GM21529 (cell line): ENCODE measurements around the gene TMC4.
"Not testable (repeated sequence)": the region's sequence is repeated elsewhere in the genome, so short reads cannot be mapped to it uniquely, and the experiment has no call there.

ENCODE experiments used
- ATAC-seq: cut with Tn5 transposase; IDR thresholded peaks from one replicate; pipeline ENCODE4 v1.9.1; 2021; ENCODE audit not compliant: unreplicated experiment

TMC4 gene, protein sequence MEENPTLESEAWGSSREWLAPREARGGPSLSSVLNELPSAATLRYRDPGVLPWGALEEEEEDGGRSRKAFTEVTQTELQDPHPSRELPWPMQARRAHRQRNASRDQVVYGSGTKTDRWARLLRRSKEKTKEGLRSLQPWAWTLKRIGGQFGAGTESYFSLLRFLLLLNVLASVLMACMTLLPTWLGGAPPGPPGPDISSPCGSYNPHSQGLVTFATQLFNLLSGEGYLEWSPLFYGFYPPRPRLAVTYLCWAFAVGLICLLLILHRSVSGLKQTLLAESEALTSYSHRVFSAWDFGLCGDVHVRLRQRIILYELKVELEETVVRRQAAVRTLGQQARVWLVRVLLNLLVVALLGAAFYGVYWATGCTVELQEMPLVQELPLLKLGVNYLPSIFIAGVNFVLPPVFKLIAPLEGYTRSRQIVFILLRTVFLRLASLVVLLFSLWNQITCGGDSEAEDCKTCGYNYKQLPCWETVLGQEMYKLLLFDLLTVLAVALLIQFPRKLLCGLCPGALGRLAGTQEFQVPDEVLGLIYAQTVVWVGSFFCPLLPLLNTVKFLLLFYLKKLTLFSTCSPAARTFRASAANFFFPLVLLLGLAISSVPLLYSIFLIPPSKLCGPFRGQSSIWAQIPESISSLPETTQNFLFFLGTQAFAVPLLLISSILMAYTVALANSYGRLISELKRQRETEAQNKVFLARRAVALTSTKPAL

DNA sequence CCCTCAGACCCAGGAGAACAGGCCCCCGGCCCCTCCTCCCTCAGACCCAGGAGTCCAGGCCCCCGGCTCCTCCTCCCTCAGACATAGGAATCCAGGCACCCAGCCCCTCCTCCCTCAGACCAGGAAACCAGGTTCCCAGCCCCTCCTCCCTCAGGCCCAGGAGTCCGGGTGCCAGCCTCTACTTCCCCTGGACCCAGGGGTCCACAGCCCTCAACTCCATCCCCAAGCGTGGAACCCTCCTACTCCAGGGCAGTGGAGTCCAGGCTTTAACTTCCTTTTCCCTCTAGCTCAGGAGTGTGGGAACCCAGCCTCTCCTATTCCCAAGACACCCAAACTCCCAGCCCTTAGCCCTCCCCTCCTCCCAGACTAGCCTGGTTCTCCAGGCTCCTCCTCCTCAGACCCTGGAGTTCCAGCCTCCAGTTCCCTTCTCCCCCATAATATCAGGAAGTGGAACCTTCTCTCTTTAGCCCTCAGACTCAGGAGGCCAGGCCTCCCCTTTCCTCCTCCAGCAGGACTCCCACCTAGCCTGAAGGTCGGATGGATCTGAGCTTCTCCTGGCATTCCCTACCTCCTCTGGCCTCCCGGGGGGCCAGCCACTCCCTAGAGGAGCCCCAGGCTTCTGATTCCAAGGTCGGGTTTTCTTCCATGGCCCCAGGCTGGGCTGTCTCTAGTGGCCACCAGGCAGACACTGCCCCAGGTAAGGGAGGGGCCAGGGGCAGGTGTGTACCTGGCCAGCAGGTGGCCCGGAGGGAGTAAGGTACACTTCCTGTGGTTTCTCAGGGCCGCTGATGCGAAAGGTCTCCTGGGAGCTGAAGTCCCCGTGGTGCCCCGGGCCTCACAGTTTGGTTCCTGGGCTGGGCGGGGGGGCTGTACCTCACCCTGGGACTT, at the start of gene TMC4:
TSS of gene TMC4 (minus strand) at position 690 of the 888 bp plus-strand sequence. CDS start at position 647, 43 bp downstream.
- ATAC-seq = no peak

DNA sequence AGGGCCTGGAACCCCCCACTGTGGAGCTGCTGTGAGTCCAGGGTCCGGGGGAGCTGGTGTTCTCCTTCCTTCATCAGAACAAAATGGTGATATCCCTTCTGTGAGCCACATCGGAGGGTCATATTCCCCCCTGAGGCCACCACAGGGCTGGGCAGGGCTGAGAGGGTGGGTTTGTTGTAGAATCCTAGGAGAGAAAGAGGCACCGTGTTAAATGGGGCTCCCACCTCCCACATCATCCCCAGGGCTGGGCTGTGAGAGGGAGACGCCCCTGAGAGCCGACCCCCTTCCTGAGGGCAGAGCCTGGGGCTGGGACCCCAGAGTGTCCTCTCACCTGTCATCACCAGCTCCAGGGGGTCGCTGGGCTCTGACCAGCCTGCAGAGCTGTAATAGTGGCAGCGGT, 49.0 kb upstream of the TMC4 start:
- not testable (repeated sequence) for ATAC-seq

DNA sequence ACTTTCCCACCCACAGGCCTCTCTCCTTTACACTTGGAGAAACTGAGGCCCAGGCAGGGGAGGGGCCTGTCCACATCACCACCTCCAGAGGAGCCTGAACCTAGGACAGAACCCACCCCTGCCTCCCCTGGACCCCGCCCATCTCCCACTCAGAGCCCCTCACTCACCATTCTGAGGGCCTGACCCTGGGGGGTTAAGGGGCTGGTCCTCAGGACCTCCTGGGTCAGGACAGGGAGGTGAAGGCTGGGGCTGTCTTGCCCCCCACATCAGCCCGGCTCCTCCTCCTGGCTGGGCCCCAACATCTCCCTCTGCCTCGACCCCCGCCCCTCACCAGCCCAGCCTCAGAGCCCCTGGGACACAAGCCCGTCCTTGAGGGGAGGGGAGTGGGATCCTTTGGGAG, 46.7 kb upstream of the TMC4 start:
- not testable (repeated sequence) for ATAC-seq

DNA sequence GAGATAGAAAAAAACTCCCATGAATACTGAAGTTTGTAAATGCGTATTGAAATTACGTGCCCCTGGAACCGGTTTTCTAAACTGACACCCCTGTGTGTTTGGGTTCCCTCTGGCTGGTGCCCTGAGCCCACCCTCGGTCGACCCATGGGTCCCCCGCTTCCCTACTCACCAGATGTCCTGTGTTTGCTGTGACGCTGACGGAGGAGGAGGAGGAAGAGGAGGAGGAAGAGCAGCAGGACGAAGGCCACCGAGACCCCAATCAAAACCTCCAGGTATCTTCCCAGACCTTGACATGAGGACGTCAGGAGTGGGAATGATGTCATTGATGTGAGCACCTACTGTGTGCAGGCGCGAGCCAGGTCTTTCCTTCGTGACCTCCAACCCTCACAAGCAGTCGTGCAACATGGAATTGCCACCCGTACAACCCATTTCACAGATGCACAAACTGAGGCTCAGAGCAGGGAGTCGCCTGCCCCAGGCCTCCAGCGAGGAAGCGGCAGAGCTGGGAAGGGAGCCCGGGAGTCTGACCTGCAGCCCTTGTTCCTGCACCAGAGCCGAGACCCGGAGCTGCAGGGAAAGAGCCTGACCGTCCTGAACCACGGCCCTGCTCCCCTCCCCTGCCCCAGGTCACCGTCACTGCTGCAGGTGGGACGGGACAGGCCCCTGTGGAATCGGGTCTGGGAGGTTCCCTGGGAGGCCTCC, 46.2 kb upstream of the TMC4 start:
- no peak for ATAC-seq

DNA sequence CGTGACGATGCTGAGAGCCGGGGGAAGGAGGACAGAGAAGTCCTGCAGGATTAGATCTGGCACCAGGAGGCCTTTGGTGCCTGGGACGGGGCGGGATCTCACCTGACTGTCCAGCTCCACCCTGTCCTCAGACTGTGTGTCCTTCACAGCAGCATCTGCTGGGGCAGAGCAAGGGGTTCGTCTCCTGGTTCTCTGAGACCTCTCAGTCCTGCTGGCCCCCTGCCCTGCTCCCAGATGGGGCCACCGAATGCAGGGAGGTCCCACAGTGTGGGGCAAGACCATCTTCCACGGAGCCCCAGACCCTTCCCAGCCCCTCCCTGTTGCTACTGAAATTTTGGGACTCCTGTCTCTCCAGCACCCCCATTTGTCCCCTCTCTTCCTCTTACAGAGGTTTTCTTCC, 45.3 kb upstream of the TMC4 start:
- no peak for ATAC-seq

DNA sequence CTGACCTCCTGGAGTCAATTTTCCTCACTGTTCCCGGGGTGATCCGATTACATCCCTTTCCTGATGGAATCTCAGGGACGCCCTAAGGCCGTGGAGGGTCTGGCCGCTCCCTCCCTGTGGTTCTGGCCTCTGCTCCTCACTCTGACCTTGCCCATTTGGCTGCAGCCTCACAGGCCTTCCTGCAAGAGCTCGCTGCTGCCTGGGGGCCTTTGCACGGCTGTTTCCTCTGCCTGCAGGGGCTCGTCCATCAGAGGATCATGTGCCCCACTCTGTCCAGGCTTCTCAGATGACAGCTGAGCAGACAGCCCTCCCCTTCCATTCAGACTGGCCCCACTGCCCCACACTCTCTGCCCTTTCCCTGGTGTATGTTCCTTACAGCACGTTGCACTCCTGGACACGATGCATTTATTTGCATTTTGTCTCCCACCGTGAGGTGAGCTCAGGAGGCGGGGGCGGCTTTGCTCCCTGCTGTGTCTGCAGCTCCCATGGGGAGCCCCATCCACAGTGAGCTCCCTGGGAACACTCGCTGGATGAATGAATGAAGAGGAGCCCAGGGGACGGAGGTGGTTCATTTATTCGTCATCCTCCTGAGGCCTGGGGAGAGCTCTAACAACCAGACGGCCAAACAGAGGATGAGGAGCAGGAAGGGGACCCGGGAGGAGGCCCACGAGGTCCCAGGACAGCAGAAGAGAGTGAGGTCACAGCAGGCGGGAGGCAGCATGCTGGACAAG, 44.7 kb upstream of the TMC4 start:
- not testable (repeated sequence) for ATAC-seq

DNA sequence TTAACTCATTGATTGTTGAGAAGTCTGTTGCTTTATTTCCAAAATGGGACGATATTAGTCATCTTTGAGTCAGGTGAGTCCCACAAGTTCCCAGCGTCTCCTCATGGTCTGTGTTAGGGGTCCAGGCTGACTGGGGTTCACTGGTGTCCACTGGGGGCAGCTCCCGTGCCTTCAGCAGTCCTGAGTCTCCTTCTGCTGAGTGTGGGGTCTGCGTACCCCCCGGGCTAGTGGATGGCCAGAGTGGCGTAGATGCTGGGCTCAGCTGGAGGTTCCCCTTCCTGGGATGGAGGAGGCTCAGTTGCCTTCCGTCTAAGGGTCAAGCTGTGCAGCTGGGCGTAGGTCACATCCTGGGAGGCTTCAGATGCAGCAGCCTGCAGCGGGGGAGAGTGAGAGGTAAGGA, 43.9 kb upstream of the TMC4 start:
- ATAC-seq = no peak

DNA sequence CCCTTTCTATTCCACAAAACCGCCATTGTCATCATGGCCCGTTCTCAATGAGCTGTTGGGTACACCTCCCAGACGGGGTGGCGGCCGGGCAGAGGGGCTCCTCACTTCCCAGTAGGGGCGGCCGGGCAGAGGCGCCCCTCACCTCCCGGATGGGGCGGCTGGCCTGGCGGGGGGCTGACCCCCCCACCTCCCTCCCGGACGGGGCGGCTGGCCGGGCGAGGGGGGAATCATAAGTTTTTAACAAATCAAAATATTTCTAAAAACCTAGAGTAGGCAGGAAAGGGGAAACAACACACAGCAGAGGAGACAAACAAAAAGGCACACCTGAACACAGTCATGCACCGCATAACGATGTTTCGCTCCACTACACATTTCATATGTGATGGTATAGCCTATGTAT, 41.8 kb upstream of the TMC4 start:
- not testable (repeated sequence) for ATAC-seq

DNA sequence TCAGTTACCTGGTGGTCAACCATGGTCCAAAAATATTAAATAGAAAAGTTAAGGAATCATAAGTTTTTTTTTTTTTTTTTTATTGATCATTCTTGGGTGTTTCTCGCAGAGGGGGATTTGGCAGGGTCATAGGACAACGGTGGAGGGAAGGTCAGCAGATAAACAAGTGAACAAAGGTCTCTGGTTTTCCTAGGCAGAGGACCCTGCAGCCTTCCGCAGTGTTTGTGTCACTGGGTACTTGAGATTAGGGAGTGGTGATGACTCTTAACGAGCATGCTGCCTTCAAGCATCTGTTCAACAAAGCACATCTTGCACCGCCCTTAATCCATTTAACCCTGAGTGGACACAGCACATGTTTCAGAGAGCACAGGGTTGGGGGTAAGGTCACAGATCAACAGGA, 41.3 kb upstream of the TMC4 start:
- not testable (repeated sequence) for ATAC-seq

DNA sequence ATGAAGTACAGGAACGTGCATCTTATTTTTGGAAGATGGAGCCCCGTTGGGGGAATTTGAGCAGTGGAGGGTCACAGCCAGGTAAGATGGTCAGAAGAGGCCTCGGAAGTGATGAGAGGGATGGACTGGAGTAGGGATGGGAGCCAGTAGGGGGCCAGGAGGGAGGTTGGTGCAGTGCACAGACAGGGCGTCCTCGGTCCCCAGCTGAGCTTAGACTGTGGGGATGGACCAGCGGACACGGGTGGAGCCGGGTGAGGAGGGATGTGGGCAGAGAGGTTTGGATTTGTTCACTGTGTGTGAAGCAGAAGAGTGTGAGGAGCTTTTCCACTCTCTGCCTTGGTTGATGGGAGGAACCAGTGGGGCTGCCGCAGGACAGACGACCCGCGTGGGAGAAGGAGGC, 38.3 kb upstream of the TMC4 start:
- ATAC-seq = no peak

DNA sequence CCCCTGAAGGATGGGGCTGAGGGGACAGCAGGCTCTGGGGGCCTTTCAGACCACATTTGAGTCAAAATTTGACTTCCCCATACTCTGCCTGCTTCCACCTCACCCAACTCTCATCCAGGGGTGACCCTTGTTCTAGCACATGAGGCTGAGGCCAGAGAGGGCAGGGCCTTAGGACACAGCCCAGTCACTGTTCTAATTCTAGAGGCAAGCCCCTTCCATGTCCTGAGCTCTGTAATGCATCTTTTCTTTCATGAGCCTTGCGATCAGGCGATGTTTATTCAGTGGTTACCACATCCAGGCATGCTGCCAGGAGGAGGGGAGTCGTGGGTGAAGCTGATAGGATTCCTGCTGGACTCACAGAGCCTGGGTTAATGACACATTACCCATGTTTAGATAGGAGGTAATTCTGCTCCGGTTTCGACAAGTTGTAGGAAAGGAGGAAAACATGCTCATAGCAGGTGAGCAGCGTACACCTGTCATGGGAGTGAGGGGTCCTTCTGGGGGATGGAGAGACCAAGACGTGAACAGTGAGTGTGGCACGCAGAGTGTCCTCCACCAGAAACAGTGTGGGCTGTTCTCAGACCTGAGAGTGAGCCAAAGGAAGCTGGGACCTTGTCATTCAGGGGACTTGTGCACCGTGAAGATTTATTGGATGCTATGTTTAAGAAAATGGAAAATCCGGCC, 37.0 kb upstream of the TMC4 start:
- ATAC-seq = no peak

DNA sequence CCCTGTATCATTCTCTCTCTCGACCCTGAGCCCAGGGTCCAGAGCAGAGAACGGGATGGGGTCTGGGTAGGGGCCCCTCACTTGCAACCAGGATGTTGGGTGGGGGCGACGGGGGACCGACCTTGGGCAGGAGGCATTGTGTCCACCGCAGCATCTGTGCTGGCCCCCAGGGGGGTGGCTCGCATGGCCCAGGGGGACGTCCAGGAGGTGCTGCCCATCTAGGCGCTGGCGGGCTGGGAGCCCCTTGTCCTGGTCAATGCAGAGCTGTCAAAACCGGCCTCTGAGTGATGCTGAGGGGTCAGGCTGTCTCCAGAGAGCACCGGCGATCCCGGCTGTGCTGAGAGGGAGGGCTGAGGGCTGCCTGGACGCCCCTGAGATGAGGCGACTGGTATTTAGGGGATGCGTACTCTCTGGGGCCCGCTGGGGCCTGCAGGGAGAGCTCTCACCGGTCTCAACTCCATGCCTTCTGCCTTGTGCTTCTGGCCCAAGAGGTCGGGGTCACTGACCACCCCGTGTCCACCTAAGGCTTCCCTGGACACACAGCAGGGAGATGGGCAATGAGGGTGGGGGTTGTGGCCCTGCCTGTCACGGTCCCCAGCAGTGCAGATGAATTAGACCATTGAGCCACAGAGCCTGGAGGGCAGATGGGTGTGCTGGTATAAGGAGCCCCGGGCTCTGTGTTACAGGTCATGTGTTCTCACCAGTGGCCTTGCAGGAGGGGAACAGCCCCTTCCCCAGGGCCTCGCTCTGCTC, 36.3 kb upstream of the TMC4 start:
- no peak for ATAC-seq

DNA sequence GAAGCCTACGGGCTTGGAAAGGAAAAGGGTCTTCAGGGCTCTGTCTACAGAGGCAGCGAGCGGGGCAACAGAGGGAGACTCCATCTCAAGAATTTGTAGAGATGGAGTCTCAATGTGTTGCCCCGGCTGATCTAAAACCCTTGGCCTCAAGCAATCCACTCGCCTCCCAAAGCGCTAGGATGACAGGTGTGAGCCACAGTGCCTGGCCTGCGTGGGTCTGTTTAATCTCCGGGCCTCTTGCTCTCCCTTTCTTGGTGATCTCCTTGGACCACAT, 35.8 kb upstream of the TMC4 start:
- no peak for ATAC-seq

DNA sequence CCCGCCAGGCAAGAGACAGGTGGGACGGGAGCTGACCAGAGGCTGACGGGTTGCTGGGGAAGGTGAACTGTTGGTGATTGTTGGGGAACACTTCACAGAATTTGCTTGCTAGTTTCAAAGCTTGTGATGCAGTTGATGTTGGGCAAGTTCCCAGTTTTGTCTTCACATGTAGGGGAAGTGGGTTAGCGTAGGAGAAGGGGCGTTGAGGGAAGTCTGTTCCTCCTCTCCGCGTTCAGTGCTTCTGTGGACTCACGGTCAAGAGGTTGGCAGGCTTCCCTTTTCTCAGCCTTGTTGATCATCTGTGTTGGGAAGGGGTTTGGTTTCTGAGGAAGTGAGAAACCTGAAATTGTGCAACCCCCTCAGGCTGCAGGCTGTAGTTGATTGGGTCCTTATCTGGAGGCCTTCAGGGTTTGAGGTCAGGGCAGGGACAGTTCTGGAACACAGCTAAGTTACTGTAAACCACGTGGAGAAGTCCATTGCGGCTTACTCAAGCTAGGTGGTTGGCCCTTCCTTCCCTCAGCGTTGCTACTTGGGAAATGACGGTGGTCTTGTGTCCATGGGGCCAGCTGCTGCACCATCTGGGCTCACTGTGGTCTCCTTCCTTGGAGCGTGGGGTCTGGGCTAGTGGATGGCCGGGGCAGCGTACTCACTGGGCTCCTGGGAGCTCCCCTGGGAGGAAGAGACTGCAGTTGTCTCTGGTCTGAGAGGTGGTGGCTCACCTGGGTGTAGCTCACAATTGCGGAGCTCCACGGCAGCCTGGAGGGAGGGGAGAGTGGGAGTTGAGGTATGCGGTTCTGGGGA, 35.2 kb upstream of the TMC4 start:
- peak; percentile 54 for ATAC-seq

DNA sequence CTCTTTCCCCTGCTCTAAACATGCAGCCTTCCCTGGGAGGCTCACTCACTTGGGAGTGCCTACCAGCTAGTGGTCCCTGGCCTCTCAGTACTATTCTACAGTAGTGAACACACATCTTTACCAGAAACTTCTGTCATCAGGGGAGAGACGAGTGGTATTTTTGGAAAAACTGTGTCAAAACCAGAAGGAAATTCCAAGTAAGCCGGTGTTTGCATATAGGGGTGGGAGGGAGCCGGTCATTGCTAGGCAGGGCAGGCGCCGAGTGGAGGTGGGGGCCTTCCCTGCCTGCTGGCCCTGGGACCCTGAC, 34.7 kb upstream of the TMC4 start:
- ATAC-seq = peak; percentile 2

DNA sequence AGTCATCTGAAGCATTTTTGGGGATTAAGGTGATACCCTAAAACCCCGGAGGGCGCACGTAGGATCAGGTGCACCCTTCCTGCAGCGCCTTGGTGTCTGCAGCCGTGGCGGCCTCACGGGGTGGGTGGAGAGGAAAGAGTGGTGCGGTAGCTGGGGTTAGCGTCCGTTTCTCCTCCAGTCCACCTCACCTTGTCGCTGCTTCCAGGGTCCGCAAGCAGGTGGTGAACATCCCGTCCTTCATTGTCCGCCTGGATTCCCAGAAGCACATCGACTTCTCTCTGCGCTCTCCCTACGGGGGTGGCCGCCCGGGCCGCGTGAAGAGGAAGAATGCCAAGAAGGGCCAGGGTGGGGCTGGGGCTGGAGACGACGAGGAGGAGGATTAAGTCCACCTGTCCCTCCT, 34.2 kb upstream of the TMC4 start:
- ATAC-seq = not testable (repeated sequence)

DNA sequence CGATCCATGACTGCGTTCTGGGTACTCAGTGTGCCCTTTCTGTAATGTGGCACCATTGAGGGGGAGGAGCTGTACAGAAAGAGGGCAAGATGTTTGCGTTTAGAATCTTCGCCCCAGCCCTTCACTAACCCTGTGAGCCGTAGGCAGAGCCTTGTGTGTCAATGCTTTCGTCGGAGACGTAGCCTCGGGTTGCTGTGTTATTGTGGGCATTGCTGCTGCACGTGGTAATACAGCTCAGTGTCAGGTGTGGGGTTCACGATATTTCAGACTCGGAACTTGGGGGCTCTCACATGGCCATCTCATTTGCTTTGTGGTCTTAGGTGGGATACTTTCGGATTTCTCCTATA, 33.8 kb upstream of the TMC4 start:
- ATAC-seq = no peak

DNA sequence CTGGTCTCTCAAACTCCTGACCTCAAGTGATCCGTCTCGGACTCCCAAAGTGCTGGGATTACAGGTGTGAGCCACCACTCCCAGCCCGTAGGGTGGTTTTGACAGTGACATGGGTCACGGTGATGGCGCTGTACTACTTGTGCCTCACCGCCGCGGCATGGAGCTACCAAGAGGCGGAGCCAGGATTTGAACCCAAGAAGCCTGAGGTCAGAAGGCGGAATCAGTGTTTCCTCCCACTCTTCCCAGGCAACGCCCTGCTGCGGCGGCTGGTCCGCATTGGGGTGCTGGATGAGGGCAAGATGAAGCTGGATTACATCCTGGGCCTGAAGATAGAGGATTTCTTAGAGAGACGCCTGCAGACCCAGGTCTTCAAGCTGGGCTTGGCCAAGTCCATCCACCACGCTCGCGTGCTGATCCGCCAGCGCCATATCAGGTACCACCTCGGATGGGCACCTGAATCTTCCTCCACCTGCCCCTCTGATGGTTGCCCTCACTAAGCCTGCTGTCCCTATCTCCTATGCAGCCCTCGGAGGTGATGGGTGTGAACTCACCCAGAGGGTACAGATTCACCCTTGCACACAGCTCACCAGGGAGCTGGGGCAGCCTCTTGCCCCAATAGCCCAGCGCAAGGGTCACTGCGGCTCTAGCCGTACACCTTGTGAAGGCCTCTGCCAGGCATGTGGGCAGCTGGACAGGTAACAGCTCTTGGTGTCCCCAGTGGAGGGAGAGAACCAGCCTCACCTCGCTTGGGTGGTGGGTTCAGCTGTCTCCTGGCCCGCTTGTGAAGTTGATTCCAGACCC, 33.3 kb upstream of the TMC4 start:
- ATAC-seq = no peak
